ENCODE measurements around the gene KIF23. TPM values are rescaled to one million over a fixed set of nuclear protein-coding genes. Genes with fewer than 3 reads are reported as not detected.

The KIF23 gene
- polyA plus RNA-seq, 1 donor = 14.3 TPM

- DNase-seq = no peak
Measured at GRCh38 chr15:69466733-69467132, 52.6 kb downstream of the KIF23 start.

- DNase-seq = no peak
Measured at GRCh38 chr15:69467636-69468035, 53.5 kb downstream of the KIF23 start.

GRCh38 chr15:69468241-69469121 is 54.3 kb downstream of the KIF23 start:
- DNase-seq = no peak

GRCh38 chr15:69469467-69470201 is 55.5 kb downstream of the KIF23 start:
- no peak for DNase-seq

GRCh38 chr15:69472046-69472445 is 57.9 kb downstream of the KIF23 start:
- no peak for DNase-seq

GRCh38 chr15:69472562-69472961 is 58.4 kb downstream of the KIF23 start:
- no peak for DNase-seq

GRCh38 chr15:69474291-69474690 is 60.1 kb downstream of the KIF23 start:
- DNase-seq = no peak

GRCh38 chr15:69474846-69475455 is 60.8 kb downstream of the KIF23 start:
- no peak for DNase-seq

GRCh38 chr15:69475769-69476358 is 61.7 kb downstream of the KIF23 start:
- peak; percentile 75 for DNase-seq

GRCh38 chr15:69476704-69477473 is 62.7 kb downstream of the KIF23 start:
- DNase-seq = no peak

- DNase-seq = no peak
Measured at GRCh38 chr15:69478259-69478781, 64.2 kb downstream of the KIF23 start.

- no peak for DNase-seq
Measured at GRCh38 chr15:69479081-69479480, 64.9 kb downstream of the KIF23 start.

- no peak for DNase-seq
Measured at GRCh38 chr15:69479971-69480370, 65.8 kb downstream of the KIF23 start.

- no peak for DNase-seq
Measured at GRCh38 chr15:69480932-69481331, 66.8 kb downstream of the KIF23 start.

- no peak for DNase-seq
Measured at GRCh38 chr15:69482686-69483256, 68.6 kb downstream of the KIF23 start.

- DNase-seq = no peak
Measured at GRCh38 chr15:69484837-69485236, 70.7 kb downstream of the KIF23 start.

- DNase-seq = no peak
Measured at GRCh38 chr15:69486481-69487110, 72.4 kb downstream of the KIF23 start.

GRCh38 chr15:69489073-69489571 is 75.0 kb downstream of the KIF23 start:
- DNase-seq = no peak

GRCh38 chr15:69490356-69491037 is 76.3 kb downstream of the KIF23 start:
- no peak for DNase-seq

- no peak for DNase-seq
Measured at GRCh38 chr15:69491038-69491505, 76.9 kb downstream of the KIF23 start.

All from hindlimb muscle (tissue), 1 donor.